Upper lobe of left lung (tissue), 6 donors: ENCODE data around the gene DGLUCY. TPM values are rescaled to one million over a fixed set of nuclear protein-coding genes. Genes with fewer than 3 reads are reported as not detected.

Source experiments
- ATAC-seq, 2 donors: fragments of 200-7000 bp; cut with Tn5 transposase; one replicate each; pipeline ENCODE4 v1.9.1; 2022; ENCODE audit warnings: mild to moderate bottlenecking in 2 of 2, moderate library complexity in 2 of 2; ENCODE audit not compliant: low FRiP score in 2 of 2
- DNase-seq, 2 donors: peaks; one replicate each; pipeline ENCODE4 v3.0.0-alpha.2; 2019 to 2020
- H3K27ac ChIP-seq, 4 donors: fragments of 200-600 bp; sonication (generic); one replicate each; pipeline ENCODE4 v1.5.1; 2016 to 2019
- H3K27me3 ChIP-seq, 4 donors: fragments of 200-600 bp; sonication (generic); one replicate each; pipeline ENCODE4 v1.5.1; 2017 to 2019
- H3K36me3 ChIP-seq, 4 donors: fragments of 200-600 bp; sonication (generic); one replicate each; pipeline ENCODE4 v1.5.1; 2016 to 2019
- H3K4me1 ChIP-seq, 4 donors: fragments of 200-600 bp; sonication (generic); one replicate each; pipeline ENCODE4 v1.5.1; 2018 to 2019
- H3K4me3 ChIP-seq, 4 donors: fragments of 200-600 bp; sonication (generic); one replicate each; pipeline ENCODE4 v1.5.1; 2017 to 2019; ENCODE audit warnings: mild to moderate bottlenecking in 2 of 4, moderate library complexity in 1 of 4
- H3K9me3 ChIP-seq, 4 donors: fragments of 200-600 bp; sonication (generic); one replicate each; pipeline ENCODE4 v1.5.1; 2018 to 2019
- EP300 ChIP-seq, 4 donors: sonication (generic); formaldehyde crosslinking; IDR thresholded peaks; one replicate each; pipeline ENCODE4 v1.5.1; 2017; ENCODE audit warnings: antibody characterized with exemption in 4 of 4, control low read depth in 2 of 4
- POLR2A ChIP-seq, 4 donors: fragments of 450-650 bp; IDR thresholded peaks; one replicate each; pipeline ENCODE4 v1.5.1; 2016 to 2017; ENCODE audit warnings: antibody characterized with exemption in 4 of 4, mild to moderate bottlenecking in 2 of 4
- POLR2AphosphoS5 ChIP-seq, 2 donors: sonication (generic); formaldehyde crosslinking; IDR thresholded peaks; one replicate each; pipeline ENCODE4 v1.5.1; 2017; ENCODE audit warnings: antibody characterized with exemption in 2 of 2
- WGBS, 2 donors: methylation state at CpG; one replicate each; pipeline ENCODE4 v1.1.5; 2017 to 2018; 5-methylcytosine and 5-hydroxymethylcytosine counted together
- total RNA-seq, 6 donors: library from RNA; depleted of rRNA in 4 of 6; stranded (reverse); fragments of >200 nt in 4 of 6; gene quantifications; one replicate each; pipeline versions ENCODE4 v1.1.0 to v1.2.1, GENCODE V29; 2016 to 2021
- TF ChIP-seq, protein P1 (sequence below), 6 experiments: fragments of 450-650 bp in 4 of 6; fragments of 200-600 bp in 2 of 6; sonication (generic) in 2 of 6; IDR thresholded peaks; one replicate each; pipeline ENCODE4 v1.5.1; 2016 to 2019; ENCODE audit warnings: antibody characterized with exemption in 6 of 6
- donor health status: DM: no; HTN: no; CAD: no; lungs with moderate emphysema.
- donor health status: DM: no; HTN: yes; CAD: no; lungs with severe emphysema.

DGLUCY gene
- total RNA-seq, 6 donors from 2014 or later: 54.7 to 141 (median 80.3) TPM

DNA sequence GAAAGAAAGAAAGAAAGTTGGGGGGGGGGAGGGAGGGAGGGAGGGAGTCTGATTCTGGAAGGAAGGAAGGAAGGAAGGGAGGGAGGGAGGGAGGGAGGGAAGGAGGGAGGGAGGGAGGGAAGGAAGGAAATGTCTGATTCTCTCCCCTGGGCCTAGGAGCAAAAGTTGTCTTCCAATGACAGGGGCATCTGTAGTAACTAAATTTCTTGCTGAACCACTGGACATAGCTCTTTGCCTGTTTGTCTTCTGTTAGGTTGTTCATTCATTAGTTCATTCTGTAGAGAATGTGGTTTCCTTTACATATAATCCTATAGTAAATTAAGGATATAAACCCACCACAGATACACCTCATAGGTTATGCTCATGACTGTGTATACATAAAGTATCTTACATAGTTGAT is 70.7 kb downstream of the DGLUCY start:
- H3K9me3 ChIP-seq: no peaks in the 10 kb centered on the region
- H3K4me1 ChIP-seq: no peaks in the 10 kb centered on the region
- no peak overlapping the region for H3K4me3 ChIP-seq
- no peak overlapping the region for H3K27ac ChIP-seq
- ATAC-seq: no peak
- no peak for TF ChIP-seq EP300 (IDR thresholded peaks at IDR 0.05)
- TF ChIP-seq, protein P1, sequence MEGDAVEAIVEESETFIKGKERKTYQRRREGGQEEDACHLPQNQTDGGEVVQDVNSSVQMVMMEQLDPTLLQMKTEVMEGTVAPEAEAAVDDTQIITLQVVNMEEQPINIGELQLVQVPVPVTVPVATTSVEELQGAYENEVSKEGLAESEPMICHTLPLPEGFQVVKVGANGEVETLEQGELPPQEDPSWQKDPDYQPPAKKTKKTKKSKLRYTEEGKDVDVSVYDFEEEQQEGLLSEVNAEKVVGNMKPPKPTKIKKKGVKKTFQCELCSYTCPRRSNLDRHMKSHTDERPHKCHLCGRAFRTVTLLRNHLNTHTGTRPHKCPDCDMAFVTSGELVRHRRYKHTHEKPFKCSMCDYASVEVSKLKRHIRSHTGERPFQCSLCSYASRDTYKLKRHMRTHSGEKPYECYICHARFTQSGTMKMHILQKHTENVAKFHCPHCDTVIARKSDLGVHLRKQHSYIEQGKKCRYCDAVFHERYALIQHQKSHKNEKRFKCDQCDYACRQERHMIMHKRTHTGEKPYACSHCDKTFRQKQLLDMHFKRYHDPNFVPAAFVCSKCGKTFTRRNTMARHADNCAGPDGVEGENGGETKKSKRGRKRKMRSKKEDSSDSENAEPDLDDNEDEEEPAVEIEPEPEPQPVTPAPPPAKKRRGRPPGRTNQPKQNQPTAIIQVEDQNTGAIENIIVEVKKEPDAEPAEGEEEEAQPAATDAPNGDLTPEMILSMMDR (IDR thresholded peaks at IDR 0.05): no peak
- no peak for TF ChIP-seq POLR2AphosphoS5 (IDR thresholded peaks at IDR 0.05)
- no peak for TF ChIP-seq POLR2A (IDR thresholded peaks at IDR 0.05)
- H3K27me3 ChIP-seq: no peaks in the 10 kb centered on the region
- no peak for DNase-seq
- peaks cover 19 to 76% (median 63%) of the 10 kb centered on the region in 4 donors for H3K36me3 ChIP-seq

DNA sequence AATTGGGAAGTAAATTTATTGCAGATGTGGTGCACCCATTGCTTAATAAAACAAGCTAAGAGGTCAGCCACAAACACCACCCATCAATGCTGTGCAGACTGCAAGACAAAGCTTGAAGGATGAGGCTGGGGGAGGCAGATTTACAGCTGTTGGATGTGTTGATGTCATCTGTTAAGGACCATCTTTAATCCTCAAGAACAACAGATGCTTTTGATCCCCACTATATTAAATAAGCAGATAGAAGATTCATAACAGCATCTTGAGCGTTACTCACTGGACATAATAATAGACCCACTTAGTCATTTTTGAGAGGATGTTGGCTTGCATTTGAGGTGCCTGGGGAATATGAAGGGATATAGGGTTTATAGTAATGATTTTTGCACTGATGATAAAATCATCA is 71.8 kb downstream of the DGLUCY start:
- WGBS, 2 donors: 85 to 96% methylated on average over 1 of the region's 1 CpG
- Histone ChIP-seq H3K27ac (no peak overlapping the region), H3K4me3 (no peak overlapping the region), H3K36me3 (peaks cover 21 to 84% (median 70%) of the 10 kb centered on the region in 4 donors), H3K4me1 (no peaks in the 10 kb centered on the region), H3K9me3 (no peaks in the 10 kb centered on the region), H3K27me3 (no peaks in the 10 kb centered on the region)
- no peak for DNase-seq
- ATAC-seq: no peak
- TF ChIP-seq POLR2AphosphoS5 (IDR thresholded peaks at IDR 0.05) (no peak), POLR2A (IDR thresholded peaks at IDR 0.05) (no peak), EP300 (IDR thresholded peaks at IDR 0.05) (no peak)
- TF ChIP-seq, protein P1 (IDR thresholded peaks at IDR 0.05): no peak

DNA sequence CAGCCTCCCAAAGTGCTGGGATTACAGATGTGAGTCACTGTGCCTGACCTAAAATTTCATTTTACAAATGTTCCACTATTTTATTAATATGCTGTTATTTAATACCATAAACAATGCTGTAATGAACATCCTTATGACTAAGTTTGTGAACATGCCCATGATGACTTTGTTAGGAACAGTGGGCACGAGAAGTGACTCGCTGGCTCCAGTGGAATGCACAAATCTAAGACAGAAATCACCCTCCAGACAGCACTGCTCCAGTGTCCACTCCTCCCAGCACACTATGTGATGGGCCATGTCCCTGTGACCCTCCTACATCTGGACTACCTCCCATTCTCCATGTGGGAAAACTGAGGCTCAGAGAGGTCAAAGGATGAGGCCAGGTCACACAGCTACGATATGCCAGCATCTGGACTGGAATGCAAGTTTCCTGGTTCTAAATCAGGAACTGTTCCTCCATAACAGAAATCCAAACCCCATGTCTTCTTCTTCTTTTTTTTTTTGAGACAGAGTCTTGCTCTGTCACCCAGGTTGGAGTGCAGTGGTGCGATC is 72.7 kb downstream of the DGLUCY start:
- WGBS, 2 donors: 95 to 96% methylated on average over 4 of the region's 4 CpGs
- DNase-seq (no peak), ATAC-seq (no peak)
- H3K36me3 ChIP-seq: peaks cover 22 to 83% (median 74%) of the 10 kb centered on the region in 4 donors
- no peaks in the 10 kb centered on the region for H3K27me3 ChIP-seq
- no peak for TF ChIP-seq EP300 (IDR thresholded peaks at IDR 0.05)
- no peak for TF ChIP-seq POLR2A (IDR thresholded peaks at IDR 0.05)
- no peak for TF ChIP-seq POLR2AphosphoS5 (IDR thresholded peaks at IDR 0.05)
- TF ChIP-seq, protein P1 (IDR thresholded peaks at IDR 0.05): no peak
- H3K9me3 ChIP-seq: no peaks in the 10 kb centered on the region
- no peak overlapping the region for H3K27ac ChIP-seq
- no peaks in the 10 kb centered on the region for H3K4me1 ChIP-seq
- H3K4me3 ChIP-seq: no peak overlapping the region

DNA sequence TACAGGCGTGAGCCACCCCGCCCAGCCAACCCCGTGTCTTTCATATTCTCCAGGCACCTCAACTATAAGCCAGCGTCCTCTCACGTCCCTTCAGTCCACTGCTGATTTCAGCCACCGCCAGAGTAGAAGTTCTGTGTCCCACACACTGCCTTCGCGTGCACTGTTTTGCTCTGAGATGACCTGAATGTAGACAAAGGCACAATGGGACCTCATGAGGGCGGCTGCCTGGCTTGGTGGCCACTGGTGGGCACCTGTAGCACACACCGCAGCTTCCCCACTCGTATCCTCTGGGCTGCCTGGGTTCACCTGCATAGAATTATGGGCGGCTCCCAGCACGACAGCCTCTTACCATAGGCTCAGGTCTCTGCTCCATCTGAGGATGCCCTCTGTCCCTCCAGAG is 73.4 kb downstream of the DGLUCY start:
- H3K36me3 ChIP-seq: peaks cover 18 to 77% (median 73%) of the 10 kb centered on the region in 4 donors
- no peak overlapping the region for H3K4me3 ChIP-seq
- ATAC-seq (no peak), DNase-seq (no peak)
- no peaks in the 10 kb centered on the region for H3K27me3 ChIP-seq
- H3K4me1 ChIP-seq: no peaks in the 10 kb centered on the region
- no peaks in the 10 kb centered on the region for H3K9me3 ChIP-seq
- 93 to 95% methylated on average over 12 to 13 of the region's 13 CpGs for WGBS, 2 donors
- H3K27ac ChIP-seq: no peak overlapping the region
- TF ChIP-seq, protein P1 (IDR thresholded peaks at IDR 0.05): no peak
- no peak for TF ChIP-seq POLR2AphosphoS5 (IDR thresholded peaks at IDR 0.05)
- no peak for TF ChIP-seq EP300 (IDR thresholded peaks at IDR 0.05)
- TF ChIP-seq POLR2A (IDR thresholded peaks at IDR 0.05): no peak

DNA sequence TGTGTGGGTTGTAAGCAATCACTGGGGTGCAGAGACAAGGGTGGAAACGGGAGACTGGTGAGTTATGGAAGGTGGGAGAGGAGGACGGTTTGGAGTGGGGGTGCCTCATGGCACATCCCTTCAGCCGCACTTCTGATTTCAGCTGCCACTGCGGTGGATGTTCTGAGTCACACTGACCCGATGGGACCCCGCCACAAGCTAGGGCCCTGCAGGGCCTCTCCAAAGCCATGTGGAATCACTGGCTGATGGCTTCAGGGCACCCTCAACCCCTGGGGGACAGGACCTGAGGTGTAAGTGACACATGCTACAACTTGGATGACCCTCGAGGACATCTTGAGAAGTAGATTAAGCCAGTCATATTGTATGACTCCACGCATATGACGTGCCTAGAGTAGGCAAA is 77.0 kb downstream of the DGLUCY start:
- H3K9me3 ChIP-seq: no peaks in the 10 kb centered on the region
- no peak overlapping the region for H3K4me3 ChIP-seq
- TF ChIP-seq, protein P1 (IDR thresholded peaks at IDR 0.05): no peak
- no peak for TF ChIP-seq POLR2A (IDR thresholded peaks at IDR 0.05)
- TF ChIP-seq POLR2AphosphoS5 (IDR thresholded peaks at IDR 0.05): no peak
- TF ChIP-seq EP300 (IDR thresholded peaks at IDR 0.05): no peak
- H3K4me1 ChIP-seq: no peaks in the 10 kb centered on the region
- no peaks in the 10 kb centered on the region for H3K27me3 ChIP-seq
- no peak overlapping the region for H3K27ac ChIP-seq
- peaks cover 14 to 76% (median 56%) of the 10 kb centered on the region in 4 donors for H3K36me3 ChIP-seq
- DNase-seq (no peak), ATAC-seq (no peak)
- 91 to 94% methylated on average over 9 of the region's 9 CpGs for WGBS, 2 donors
